Measurements from ENCODE around the gene RASL11A.
A peak's percentile ranks its signal among the peaks of the same experiment; 100 is the strongest.
"Not testable (repeated sequence)": the region's sequence is repeated elsewhere in the genome, so short reads cannot be mapped to it uniquely, and the experiment has no call there.

The RASL11A gene, protein sequence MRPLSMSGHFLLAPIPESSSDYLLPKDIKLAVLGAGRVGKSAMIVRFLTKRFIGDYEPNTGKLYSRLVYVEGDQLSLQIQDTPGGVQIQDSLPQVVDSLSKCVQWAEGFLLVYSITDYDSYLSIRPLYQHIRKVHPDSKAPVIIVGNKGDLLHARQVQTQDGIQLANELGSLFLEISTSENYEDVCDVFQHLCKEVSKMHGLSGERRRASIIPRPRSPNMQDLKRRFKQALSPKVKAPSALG

DNA sequence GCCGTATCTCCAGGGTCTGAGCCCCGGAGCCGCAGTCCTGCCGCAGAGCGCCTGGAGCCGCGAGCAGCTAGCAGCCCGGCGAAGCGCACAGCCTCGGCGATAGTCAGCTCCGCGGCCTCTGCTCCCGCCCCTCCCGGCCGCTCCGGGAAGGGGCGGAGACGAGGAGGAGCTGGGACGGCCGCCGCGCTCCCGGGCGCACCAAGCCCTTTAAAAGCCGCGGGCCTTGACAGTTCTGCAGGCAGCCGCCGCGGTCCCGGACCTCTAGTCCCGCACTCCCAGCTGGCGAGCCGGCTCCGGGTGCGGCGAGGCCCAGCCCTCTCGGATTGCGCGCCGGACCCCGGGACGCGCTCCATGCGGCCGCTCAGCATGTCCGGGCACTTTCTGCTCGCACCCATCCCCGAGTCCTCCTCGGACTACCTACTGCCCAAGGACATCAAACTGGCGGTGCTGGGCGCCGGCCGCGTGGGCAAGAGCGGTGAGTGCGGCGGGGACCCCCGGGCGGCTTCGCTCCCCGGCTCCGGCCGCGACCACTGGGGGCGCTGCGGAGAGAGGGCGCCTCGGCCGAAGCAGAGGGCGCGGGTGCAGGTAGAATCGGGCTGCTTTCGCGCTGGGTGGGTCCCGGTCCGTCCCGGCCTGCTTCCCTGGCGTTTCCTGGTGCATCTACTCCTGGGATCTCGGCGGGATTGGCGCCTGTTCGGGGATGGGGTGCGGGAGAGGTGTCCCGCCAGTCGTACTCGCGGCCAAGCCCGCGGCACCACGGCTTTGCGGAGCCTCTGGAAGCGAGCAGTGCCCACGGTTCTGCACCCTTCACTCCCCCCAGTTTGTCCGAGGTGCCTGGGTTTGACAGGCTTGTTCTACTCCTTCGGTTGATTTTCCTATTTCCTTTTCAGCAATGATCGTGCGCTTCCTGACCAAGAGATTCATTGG, at the start of gene RASL11A:
RASL11A (plus strand) TSS at position 237 of the 927 bp plus-strand sequence; CDS start at position 352, 115 bp downstream.
- DNase-seq, result no peak

DNA sequence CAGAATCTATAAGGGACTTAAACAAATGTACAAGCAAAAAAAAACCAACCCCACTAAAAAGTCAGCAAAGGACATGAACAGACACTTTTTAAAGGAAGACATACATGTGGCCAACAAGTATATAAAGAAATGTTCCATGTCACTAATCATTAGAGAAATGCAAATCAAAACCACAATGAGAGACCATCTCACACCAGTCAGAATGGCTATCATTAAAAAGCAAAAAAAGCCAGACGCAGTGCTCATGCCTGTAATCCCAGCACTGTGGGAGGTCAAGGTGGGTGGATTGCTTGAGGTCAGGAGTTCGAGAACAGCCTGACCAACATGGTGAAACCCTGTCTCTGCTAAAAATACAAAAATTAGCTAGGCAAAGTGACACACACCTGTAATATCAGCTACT, 48.5 kb upstream of the RASL11A start:
- not testable (repeated sequence) for DNase-seq

DNA sequence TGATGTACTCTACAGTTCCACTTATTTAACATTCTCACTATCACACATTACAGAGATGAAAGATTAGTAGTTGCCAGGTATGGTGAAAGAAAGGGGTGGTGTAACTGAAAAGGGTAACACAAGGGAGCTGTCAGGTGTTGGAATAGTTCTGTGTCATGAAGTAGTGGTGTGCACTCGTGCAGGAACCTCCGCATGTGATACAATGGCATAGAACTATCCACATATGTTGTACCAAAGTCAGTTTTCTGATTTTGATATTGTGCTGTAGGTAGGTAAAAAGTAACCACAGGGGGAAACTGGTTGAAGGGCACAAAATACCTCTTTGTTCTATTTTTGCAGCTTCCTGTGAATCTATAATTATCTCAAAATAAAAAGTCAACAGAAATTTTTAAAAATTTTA, 43.6 kb upstream of the RASL11A start:
- no peak for DNase-seq

DNA sequence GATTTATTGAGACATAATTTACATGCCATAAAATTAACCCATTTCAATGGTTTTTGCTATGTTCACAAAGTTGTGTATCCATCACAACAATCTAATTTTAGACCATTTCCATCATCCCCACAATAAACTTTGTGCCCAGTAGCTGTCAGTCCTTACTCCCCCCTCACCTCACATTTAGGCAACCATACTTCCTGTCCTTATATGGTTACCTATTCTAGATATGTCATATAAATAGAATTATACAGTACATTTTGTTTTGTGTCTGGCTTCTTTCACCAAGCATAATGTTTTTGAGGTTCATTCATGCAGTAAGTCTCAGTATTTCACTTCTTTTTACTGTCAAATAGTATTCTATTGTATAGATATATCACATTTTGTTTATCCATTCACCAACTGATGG, 42.5 kb upstream of the RASL11A start:
- no peak for DNase-seq

DNA sequence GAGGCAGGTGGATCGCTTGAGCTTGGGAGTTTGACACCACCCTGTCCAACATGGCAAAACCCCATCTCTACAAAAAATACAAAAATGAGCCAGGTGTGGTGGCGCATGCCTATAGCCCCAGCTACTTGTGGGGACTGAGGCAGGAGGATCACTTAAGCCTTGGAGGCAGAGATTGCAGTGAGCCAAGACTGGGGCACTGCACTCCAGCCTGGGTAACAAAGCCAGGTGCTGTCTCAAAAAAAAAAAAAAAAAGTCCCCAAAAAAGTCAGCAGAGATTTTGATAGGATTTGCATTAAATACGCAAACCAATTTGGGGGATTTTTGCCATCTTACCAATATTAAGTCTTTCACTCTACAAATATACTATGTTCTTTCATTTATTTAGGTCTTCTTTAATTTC, 41.0 kb upstream of the RASL11A start:
- no peak for DNase-seq

DNA sequence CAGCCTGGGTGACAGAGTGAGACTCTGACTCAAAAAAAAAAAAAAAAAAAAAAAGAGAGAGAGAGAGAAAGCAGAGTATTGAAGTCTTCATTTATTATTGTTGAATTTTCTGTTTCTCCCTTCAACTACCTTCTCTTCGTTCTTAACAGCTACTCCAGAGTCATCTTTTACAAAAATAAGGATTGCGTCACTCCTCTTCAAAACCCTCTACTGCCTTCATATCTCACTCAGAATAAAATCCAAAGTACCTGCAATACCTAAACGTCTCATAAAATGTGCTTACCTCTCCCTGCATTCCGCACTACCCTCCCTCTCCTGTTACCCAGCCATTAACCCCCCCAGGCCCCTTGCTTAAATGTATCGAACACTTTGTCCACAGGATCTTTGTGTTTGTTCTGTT, 36.7 kb upstream of the RASL11A start:
- DNase-seq, result no peak

DNA sequence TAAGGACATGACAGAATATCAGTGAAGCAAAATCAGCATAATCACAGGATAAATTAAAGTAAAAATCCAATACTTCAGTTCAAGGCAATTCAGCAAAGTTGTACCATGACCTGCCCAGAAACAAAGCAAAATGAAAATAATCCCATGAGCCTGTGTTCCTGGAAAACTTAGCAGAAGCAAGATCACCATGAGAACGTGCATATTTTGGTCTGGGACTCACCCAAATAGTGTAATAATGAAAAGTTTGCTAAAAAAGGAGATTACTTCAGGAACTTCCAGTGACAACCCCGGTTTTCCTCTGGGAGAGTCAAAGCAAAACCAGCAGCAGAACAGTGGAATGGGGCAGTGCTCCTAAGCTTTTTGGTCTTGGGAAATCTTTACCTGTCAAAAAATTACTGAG, 34.2 kb upstream of the RASL11A start:
- no peak for DNase-seq

DNA sequence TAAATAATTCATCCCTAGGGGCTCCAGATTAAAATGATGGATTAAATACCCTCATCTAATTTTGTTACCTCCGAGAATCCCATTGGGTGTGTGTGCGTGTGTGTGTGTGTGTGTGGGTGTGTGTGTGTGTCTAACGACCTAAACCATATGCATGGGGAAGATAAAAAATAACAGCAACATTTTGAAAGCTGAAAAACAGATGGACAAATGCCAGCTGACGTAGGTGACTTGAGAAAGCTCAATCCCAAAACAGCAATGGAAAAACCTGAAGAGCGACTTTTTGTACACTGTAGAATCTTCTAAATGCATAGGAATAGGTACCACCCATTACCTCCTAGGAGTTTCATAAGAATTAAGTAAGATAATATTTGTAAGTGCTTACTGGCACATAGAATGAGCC, 27.9 kb upstream of the RASL11A start:
- DNase-seq, result no peak

DNA sequence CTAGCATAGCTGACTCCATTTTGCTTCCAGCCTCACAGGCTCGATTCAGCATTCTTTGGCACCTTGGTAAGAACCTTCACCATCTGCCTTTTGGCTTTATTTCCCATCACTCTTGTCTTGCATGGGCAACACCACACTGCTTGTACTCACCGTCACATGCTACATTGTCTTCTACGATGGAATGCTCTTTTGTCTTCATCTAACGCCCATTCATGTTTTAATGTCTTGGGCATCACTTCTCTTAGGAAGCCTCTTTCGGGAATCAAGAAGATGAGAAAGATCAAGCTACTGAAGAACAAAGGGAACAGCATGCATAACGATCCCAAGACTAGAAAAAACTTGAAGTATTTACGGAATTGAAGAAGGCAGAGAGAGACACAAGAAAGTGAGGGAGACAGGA, 25.0 kb upstream of the RASL11A start:
- no peak for DNase-seq

DNA sequence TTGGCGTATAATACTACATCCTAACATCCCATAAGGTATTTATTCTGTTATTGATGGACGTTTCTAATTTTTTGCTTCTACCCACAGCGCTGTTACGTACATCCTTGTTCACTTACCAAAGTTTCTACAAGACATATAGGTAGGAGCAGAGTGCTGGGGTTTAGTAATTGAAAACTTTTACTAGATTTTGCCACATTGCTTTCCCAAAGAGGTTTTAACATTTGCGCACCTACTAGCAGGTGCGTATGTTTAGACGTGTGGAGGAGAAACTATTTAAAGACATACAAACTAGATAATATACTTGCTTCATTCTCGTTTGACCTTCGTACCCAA, 19.8 kb upstream of the RASL11A start:
- no peak for DNase-seq

DNA sequence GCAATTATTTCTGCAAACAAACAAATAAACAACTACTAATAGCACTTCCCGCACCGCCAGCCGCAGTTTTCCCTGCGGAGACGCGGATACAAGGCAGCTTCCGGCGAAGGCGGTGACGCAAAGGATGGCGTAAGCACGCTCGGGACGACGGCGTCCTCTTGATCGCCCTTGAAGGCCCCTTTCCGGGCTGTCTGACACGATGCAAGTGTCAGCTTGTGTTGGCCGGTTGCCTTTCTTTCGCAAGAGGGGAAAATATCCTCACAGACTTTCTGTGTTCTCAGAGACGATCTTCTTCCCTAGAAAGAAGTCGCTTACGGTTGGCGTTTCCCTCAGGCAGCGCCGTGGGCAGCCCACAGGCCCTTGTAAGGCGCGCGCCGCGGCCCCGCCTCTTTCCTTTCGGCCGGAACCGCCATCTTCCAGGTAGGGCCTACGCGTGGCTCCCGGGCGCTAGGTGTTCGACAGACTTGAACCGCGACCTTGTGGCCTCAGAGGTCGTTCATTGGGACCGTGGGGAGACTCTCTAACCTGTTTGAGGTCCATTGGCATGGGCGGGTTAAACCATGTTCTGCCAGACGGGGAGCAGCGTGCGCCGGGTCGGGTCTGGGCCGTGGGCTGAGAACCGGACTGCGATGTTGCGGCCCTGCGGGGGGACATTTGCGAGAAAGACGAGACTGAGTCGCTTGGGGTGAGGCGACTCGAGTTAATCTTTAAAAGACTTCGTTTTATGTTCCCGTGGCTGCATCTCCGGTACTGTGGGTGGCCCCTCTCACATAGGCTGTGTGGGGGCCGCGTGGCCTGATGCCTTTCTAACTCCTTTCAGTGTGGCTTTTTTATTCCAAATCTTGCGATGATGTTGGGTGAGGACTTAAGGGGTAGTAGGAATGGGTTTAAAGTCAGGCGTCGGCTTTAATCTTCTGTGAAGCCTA, 19.2 kb upstream of the RASL11A start, which contains the start of gene RPL21:
RPL21 (plus strand) TSS at position 393 of the 926 bp plus-strand sequence. CDS start 2,219 bp downstream, outside the sequence.
- DNase-seq, result peak; percentile 77

DNA sequence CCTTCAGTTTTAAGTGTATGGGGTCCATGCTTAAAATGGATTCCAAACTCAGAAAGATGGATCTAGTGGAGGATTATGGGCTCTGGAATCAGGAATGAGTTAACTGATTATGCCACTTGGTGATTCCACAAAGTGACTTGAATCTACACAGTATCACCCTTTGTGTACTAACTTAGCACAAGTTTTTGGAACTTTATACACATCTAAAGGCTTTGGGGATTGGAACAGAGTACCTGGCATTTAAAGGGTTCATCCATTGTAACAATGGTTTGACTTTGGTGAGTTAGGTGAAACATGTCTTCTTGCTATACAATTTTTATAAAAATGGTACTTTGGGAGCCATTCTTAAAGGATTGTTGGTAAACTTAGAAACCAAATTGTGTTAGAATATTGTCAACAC, 18.2 kb upstream of the RASL11A start:
- no peak for DNase-seq

DNA sequence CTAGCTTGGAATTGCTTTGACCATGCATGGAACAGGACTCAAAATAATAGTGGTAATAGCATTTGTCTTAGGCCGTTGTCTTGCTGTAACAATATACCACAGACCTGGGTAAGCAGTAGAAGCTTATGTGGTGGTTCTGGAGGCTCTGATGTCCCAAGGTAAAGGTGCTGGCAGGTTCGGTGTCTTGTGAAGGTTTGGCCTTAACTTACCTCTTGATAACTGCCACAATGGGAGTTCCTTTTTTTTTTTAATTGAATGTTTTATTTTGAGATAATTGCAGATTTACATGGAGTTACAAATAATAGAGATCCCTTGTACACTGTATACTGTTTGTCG, 13.4 kb upstream of the RASL11A start:
- DNase-seq, result no peak

DNA sequence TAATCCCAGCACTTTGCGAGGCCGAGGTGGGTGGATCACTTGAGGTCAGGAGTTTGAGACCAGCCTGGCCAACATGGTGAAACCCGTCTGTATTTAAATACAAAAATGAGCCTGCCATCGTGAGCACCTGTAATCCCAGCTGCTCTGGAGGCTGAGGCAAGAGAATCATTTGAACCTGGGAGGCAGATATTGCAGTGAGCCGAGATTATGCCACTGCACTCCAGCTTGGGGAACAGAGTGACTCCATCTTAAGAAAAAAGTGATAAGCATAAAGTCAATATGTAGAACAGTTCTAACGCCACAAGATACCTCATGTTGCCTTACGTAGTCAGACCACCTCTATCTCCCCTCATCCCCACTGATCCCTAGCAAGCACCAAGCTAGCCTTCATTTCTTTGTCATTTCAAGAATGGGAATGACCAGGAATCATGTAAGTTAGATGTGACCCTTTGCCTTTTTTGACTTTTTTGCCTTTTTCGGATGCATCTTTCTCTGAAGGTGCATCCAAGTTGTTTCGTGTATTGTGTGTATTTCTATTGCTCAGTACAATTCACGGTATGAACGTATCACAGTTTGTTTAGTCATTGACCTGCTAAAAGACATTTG, 12.9 kb upstream of the RASL11A start:
- no peak for DNase-seq

DNA sequence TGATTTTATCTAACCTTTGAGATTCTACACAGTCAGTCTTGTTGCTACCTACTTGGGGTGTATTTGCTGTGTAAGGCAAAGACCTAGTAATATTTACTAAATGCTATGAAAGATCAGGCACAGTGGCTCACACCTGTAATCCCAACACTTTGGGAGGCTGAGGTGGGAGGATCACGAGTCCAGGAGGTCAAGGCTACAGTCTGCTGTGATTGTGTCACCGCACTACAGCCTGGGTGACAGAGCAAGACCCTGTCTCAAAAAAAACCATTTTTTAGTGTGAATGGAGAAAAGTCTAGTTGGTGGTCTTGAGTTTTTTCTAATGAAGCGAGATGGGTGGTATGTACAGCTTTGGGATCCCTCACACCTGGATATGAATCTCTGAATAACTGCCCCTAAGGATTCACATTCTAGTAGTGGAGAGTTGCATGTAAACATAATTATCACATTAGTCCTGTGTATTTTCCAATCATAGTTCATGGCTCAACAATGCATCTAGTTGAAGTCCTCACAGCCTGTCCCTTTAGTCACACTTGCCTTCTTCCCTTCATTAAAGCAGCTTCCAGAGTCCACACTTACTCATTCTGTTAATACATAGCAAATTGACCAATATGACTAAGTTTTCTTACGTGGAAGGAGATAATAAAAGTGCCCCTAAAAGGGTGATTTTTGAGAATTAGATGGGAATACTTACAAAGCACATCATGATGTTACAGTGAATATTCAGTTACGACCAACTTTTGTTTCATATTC, 11.8 kb upstream of the RASL11A start:
- DNase-seq, result no peak

DNA sequence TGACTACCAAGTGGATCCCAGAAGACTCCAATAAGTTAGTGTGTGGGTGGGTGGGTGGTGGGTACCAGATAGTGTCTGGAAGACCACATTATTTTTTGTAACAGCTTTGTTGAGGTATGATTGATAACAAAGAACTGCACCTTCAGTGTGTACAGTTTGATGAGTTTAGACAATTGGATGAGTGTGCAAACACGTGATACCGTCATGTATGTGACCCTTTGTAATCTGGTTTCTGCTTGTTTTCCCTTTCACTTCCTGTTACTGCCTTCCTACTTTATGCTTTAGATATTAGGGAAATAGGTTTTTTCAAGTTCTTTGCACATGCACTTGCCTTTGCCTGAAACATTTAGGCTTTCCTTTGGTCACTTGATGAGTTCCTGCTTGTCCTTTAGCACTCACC, 10.8 kb upstream of the RASL11A start:
- no peak for DNase-seq

DNA sequence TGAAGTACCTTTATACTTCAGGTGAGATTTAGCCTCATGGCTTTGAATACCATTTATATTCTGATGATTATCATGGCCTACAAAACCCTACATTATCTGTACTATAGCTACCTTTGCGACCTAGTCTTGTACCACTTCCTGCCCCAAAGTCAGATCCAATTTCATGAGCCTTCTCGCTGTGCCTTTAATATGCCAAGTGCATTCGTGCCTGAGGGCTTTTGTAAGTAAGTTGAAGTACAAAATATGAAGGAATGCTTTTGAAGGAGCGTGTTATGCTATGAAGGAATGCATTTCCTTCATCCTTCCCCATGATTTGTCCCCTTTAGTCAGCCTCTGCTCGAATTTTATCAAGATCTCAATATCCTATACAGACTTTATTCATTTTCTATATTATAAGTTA, 9.2 kb upstream of the RASL11A start:
- DNase-seq, result no peak

DNA sequence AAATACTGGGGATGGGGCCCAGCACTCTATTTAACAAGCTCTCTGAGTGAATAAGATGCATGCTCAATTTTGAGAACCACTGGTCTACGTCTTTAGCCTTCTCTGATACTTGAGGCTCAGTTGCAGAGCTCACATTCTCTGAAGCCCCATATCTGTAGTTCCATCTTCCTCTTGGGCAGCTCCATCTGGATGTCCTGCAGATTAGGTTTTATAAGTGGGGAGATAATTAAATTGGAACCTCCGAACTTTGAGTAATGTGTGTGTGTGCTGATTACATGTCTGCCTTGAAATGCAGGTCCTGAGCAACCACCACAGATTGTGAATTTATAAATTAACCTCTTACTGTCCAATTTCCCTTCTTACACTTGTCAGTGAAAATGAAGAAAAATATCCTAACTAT, 7.2 kb upstream of the RASL11A start:
- DNase-seq, result no peak

DNA sequence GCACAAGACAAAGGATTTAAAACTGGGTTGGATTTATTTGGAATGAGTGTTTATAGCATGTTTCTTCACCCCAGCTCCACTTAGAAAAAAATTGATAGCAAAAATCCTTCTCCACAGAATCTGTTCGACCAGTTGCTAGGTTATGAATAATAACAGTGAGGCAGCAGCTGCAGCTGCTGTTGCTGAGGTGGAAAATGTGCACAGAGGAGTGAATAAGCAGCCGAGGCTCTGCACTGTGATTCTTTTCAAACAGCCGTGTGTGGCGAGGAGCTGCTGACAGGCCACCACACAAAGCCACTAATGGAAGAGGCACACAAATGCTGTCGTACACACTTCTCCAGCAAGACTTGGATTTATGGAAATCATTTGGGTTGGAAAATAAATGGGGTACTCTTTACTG, 6.4 kb upstream of the RASL11A start:
- no peak for DNase-seq

DNA sequence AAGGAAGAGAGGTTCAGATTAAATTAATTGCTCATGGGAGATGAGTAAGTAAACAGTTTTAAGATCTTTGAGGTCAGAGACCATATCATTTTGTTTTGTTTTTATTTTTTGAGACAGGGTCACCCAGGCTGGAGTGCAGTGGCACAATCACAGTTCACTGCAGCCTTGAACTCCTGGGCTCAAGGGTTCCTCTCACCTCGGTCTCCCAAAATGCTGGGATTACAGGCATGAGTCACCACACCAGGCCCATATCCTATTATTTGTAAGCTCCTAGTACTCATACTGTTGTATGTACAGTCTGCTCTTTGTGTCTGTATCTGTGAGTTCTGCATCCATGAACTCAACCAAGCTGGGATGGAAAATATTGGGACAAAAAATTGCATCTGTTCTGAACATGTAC, 6.0 kb upstream of the RASL11A start:
- no peak for DNase-seq

DNA sequence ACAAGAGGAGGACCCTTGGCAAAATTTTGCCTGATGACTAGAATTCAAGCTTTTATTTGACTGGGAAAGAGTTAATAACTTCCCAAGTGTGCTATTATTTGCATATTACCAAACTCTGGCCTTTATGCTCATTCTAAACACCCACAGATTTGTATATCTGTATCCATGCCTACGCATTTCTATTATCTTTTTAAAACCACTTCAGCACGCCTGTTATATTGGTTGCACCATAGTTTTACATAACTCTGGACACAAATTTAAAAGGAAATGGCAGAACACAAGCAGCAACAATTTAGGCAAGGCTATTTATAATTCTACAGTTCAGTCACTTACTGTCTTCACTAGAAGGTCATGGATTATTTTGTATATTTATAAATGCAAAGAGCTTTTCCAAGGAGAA, 3.7 kb upstream of the RASL11A start:
- no peak for DNase-seq

DNA sequence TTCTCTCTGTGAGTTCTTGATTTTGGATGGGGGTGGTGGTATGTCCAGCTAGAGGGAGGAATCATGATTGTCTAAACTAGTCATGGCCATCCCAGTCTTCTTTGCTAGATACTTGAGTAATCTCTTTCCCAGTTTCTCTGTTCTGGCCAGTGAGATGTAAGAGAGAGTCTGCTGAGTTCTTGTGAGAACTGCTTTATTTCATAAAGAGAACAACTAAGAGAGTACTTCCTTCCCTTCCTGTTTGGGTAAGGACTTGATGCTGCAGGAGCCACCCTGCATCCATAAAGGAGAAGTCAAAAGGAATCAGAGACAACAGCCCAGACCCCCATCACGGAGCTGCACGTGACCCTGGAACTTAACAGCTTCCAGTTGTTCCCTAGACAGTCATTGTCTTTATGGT, 3.0 kb upstream of the RASL11A start:
- no peak for DNase-seq
